Lower leg skin (tissue), 3 donors: ENCODE data around the gene APOL3.

ENCODE experiments used
- CTCF ChIP-seq, 3 donors: fragments of 450-650 bp; IDR thresholded peaks; one replicate each; pipeline ENCODE4 v1.5.1; 2016; ENCODE audit warnings: antibody characterized with exemption in 3 of 3, mild to moderate bottlenecking in 3 of 3, moderate library complexity in 2 of 3
- POLR2A ChIP-seq, 2 donors: fragments of 450-650 bp; IDR thresholded peaks; one replicate each; pipeline ENCODE4 v1.6.1; 2016 to 2017; ENCODE audit warnings: antibody characterized with exemption in 2 of 2, mild to moderate bottlenecking in 1 of 2, moderate library complexity in 1 of 2

GRCh38 chr22:36151006-36151595 lies 9.5 kb downstream of the APOL3 start:
- TF ChIP-seq CTCF (IDR thresholded peaks at IDR 0.05) (no peak), POLR2A (IDR thresholded peaks at IDR 0.05) (no peak)
